UCSD-AML1 (cell line): Measurements from ENCODE around the gene GON4L.
"Not testable (repeated sequence)": the region's sequence is repeated elsewhere in the genome, so short reads cannot be mapped to it uniquely, and the experiment has no call there.

Experiments used
- DNase-seq: peaks from one replicate; lab custom pipeline; 2025; ENCODE audit not compliant: unreplicated experiment; lab: John Stamatoyannopoulos, UW

GON4L gene

GRCh38 chr1:155833665-155834295 lies 23.2 kb downstream of the GON4L start:
- no peak for DNase-seq

- no peak for DNase-seq
These were observed 25.6 kb downstream of the GON4L start for GRCh38 chr1:155831279-155831976.

- no peak for DNase-seq
These were observed 29.6 kb downstream of the GON4L start for GRCh38 chr1:155827450-155827849.

- no peak for DNase-seq
These were observed 40.7 kb downstream of the GON4L start for GRCh38 chr1:155816351-155816750.

GRCh38 chr1:155813672-155814071 lies 43.3 kb downstream of the GON4L start:
- no peak for DNase-seq

- DNase-seq = no peak
These were observed 44.1 kb downstream of the GON4L start for GRCh38 chr1:155812878-155813277.

GRCh38 chr1:155809088-155809487 lies 47.9 kb downstream of the GON4L start:
- no peak for DNase-seq

GRCh38 chr1:155801149-155801548 lies 55.9 kb downstream of the GON4L start:
- no peak for DNase-seq

GRCh38 chr1:155795618-155796017 lies 61.4 kb downstream of the GON4L start:
- DNase-seq = not testable (repeated sequence)

- DNase-seq = no peak
These were observed 62.3 kb downstream of the GON4L start for GRCh38 chr1:155794605-155795245.

- no peak for DNase-seq
These were observed 63.8 kb downstream of the GON4L start for GRCh38 chr1:155793213-155793612.

GRCh38 chr1:155777582-155777981 lies 79.4 kb downstream of the GON4L start:
- no peak for DNase-seq

GRCh38 chr1:155776414-155776813 lies 80.6 kb downstream of the GON4L start:
- DNase-seq = no peak

- DNase-seq = no peak
These were observed 83.8 kb downstream of the GON4L start for GRCh38 chr1:155773221-155773620.

- no peak for DNase-seq
These were observed 87.8 kb downstream of the GON4L start for GRCh38 chr1:155769257-155769656.

- DNase-seq = not testable (repeated sequence)
These were observed 89.5 kb downstream of the GON4L start for GRCh38 chr1:155767399-155767989.

- not testable (repeated sequence) for DNase-seq
These were observed 93.0 kb downstream of the GON4L start for GRCh38 chr1:155763989-155764388.

GRCh38 chr1:155763090-155763815 lies 93.8 kb downstream of the GON4L start:
- not testable (repeated sequence) for DNase-seq

- no peak for DNase-seq
These were observed 95.1 kb downstream of the GON4L start for GRCh38 chr1:155761736-155762405.

- no peak for DNase-seq
These were observed 96.1 kb downstream of the GON4L start for GRCh38 chr1:155760751-155761475.
